Tibial artery (tissue), 4 donors: ENCODE measurements around the gene TTC7B.

Experiments used
- DNase-seq, 2 donors: peaks; one replicate each; pipeline ENCODE4 v3.0.0-alpha.2; 2019
- H3K27ac ChIP-seq, 2 donors: fragments of 200-600 bp; sonication (generic) in 1 of 2; 1 replicate in 1 of 2; 2 replicates in 1 of 2; pipeline ENCODE4 v1.5.1; 2018 to 2019; ENCODE audit warnings: mild to moderate bottlenecking in 1 of 2
- H3K27me3 ChIP-seq, 2 donors: fragments of 200-600 bp; sonication (generic) in 1 of 2; one replicate each; pipeline versions ENCODE4 v1.5.1 to v1.6.0; 2016 to 2019
- H3K36me3 ChIP-seq, 3 donors: fragments of 200-600 bp; sonication (generic) in 2 of 3; one replicate each; pipeline ENCODE4 v1.5.1; 2016 to 2019; ENCODE audit warnings: mild to moderate bottlenecking in 2 of 3
- H3K4me1 ChIP-seq, 4 donors: fragments of 200-600 bp; sonication (generic) in 2 of 4; 1 replicate in 3 of 4; 2 replicates in 1 of 4; pipeline ENCODE4 v1.5.1; 2016 to 2019
- H3K4me3 ChIP-seq, 2 donors: fragments of 200-600 bp; sonication (generic) in 1 of 2; 1 replicate in 1 of 2; 2 replicates in 1 of 2; pipeline ENCODE4 v1.5.1; 2018 to 2019; ENCODE audit warnings: mild to moderate bottlenecking in 2 of 2
- H3K9me3 ChIP-seq, 3 donors: fragments of 200-600 bp; sonication (generic) in 1 of 3; one replicate each; pipeline ENCODE4 v1.5.1; 2016 to 2019
- CTCF ChIP-seq, 2 experiments: fragments of 200-600 bp in 1 of 2; fragments of 450-650 bp in 1 of 2; IDR thresholded peaks; one replicate each; pipeline ENCODE4 v1.5.1; 2017 to 2019; ENCODE audit warnings: antibody characterized with exemption in 2 of 2, mild to moderate bottlenecking in 1 of 2, moderate library complexity in 1 of 2
- intact Hi-C: fragments of 100-400 bp; cut with DNase I; formaldehyde crosslinking; loops from one replicate; pipeline ENCODE4 v1.15.0; 2023; ENCODE audit warnings: low total_unique reads

TTC7B gene

GRCh38 chr14:90648421-90648820 lies 167.8 kb downstream of the TTC7B start:
- Histone ChIP-seq H3K9me3 (no peaks in the 10 kb centered on the region), H3K4me1 (peaks cover 0 to 10% (median 4%) of the 10 kb centered on the region in 4 donors), H3K4me3 (no peak overlapping the region), H3K27ac (peak overlapping the region in 1 of 2 donors; percentile 2), H3K27me3 (no peaks in the 10 kb centered on the region), H3K36me3 (peaks cover 0 to 19% (median 3%) of the 10 kb centered on the region in 3 donors)
- intact Hi-C loops, result no loop called here
- DNase-seq, result no peak
- TF ChIP-seq CTCF (IDR thresholded peaks at IDR 0.05), result no peak

- peaks cover 0 to 23% (median 3%) of the 10 kb centered on the region in 3 donors for H3K36me3 ChIP-seq
- H3K27ac ChIP-seq, result no peak overlapping the region
- H3K27me3 ChIP-seq, result no peaks in the 10 kb centered on the region
- intact Hi-C loops, result no loop called here
- no peaks in the 10 kb centered on the region for H3K9me3 ChIP-seq
- H3K4me1 ChIP-seq, result peaks cover 0 to 16% (median 7%) of the 10 kb centered on the region in 4 donors
- no peak overlapping the region for H3K4me3 ChIP-seq
- no peak for TF ChIP-seq CTCF (IDR thresholded peaks at IDR 0.05)
- DNase-seq, result no peak
Measured at GRCh38 chr14:90647473-90648005, 168.7 kb downstream of the TTC7B start.

- Histone ChIP-seq H3K4me3 (no peak overlapping the region), H3K27me3 (no peaks in the 10 kb centered on the region), H3K9me3 (no peaks in the 10 kb centered on the region), H3K36me3 (peaks cover 0 to 23% (median 3%) of the 10 kb centered on the region in 3 donors), H3K27ac (no peak overlapping the region), H3K4me1 (peaks cover 0 to 32% (median 15%) of the 10 kb centered on the region in 4 donors)
- no peak for DNase-seq
- intact Hi-C loops, result no loop called here
- TF ChIP-seq CTCF (IDR thresholded peaks at IDR 0.05), result no peak
Measured at GRCh38 chr14:90645842-90646443, 170.3 kb downstream of the TTC7B start.

GRCh38 chr14:90644882-90645281 lies 171.3 kb downstream of the TTC7B start:
- Histone ChIP-seq H3K9me3 (no peaks in the 10 kb centered on the region), H3K27me3 (no peaks in the 10 kb centered on the region), H3K36me3 (peaks cover 0 to 23% (median 3%) of the 10 kb centered on the region in 3 donors), H3K4me3 (no peak overlapping the region), H3K4me1 (peaks cover 0 to 35% (median 15%) of the 10 kb centered on the region in 4 donors), H3K27ac (no peak overlapping the region)
- no peak for TF ChIP-seq CTCF (IDR thresholded peaks at IDR 0.05)
- DNase-seq, result peak in 1 of 2 donors; percentile 41
- intact Hi-C loops, result no loop called here

GRCh38 chr14:90643982-90644670 lies 172.1 kb downstream of the TTC7B start:
- intact Hi-C loops, result no loop called here
- TF ChIP-seq CTCF (IDR thresholded peaks at IDR 0.05), result no peak
- no peak for DNase-seq

More at GRCh38 chr14:90643982-90644670, 172.1 kb downstream of the TTC7B start:
- no peaks in the 10 kb centered on the region for H3K9me3 ChIP-seq
- H3K4me1 ChIP-seq, result peaks cover 0 to 31% (median 13%) of the 10 kb centered on the region in 4 donors
- H3K27ac ChIP-seq, result no peak overlapping the region
- no peak overlapping the region for H3K4me3 ChIP-seq
- H3K27me3 ChIP-seq, result no peaks in the 10 kb centered on the region
- peaks cover 0 to 23% (median 3%) of the 10 kb centered on the region in 3 donors for H3K36me3 ChIP-seq
